Measurements from ENCODE around the gene DUS3L. TPM values are rescaled to one million over a fixed set of nuclear protein-coding genes. Genes with fewer than 3 reads are reported as not detected.

Gene DUS3L
- total RNA-seq, 1 experiment from 2014 or later: 77.6 TPM

GRCh38 chr19:5827342-5827890 is 36.5 kb upstream of the DUS3L start:
- peaks cover 13% of the 10 kb centered on the region for H3K4me1 Mint-ChIP-seq (ENCODE audit: insufficient read depth, unreplicated experiment)
- no peaks in the 10 kb centered on the region for H3K27me3 Mint-ChIP-seq (ENCODE audit: insufficient read depth, unreplicated experiment)
- TF ChIP-seq CTCF (IDR thresholded peaks at IDR 0.05; ENCODE audit: unreplicated experiment): no peak
- no peak overlapping the region for H3K27ac Mint-ChIP-seq (ENCODE audit: low read depth, unreplicated experiment)
- ChIA-PET CTCF (interaction anchor here (0.6 to 2.3 kb wide), 2 partner anchors 23 to 42 kb away, joined by 3 to 12 read pairs; no protein-coding TSS in a partner anchor), POLR2A (interaction anchor here (0.9 to 2.8 kb wide), 5 partner anchors 37 to 76 kb away, joined by 3 to 32 read pairs (median 5); partner anchors contain the start of genes DUS3L, NDUFA11 and VMAC)
- intact Hi-C loops (cut with micrococcal nuclease): no loop called here
- peak overlapping the region; percentile 75 for H3K4me3 Mint-ChIP-seq (ENCODE audit: unreplicated experiment)
- H3K36me3 Mint-ChIP-seq (ENCODE audit: insufficient read depth, unreplicated experiment): no peaks in the 10 kb centered on the region
- no peak for DNase-seq (ENCODE audit: unreplicated experiment)
- no peaks in the 10 kb centered on the region for H3K9me3 Mint-ChIP-seq (ENCODE audit: unreplicated experiment)
- BruUV-seq (replicated peaks): no TSS peak

- Mint-ChIP-seq H3K9me3 (ENCODE audit: unreplicated experiment) (no peaks in the 10 kb centered on the region), H3K36me3 (ENCODE audit: insufficient read depth, unreplicated experiment) (no peaks in the 10 kb centered on the region), H3K27me3 (ENCODE audit: insufficient read depth, unreplicated experiment) (no peaks in the 10 kb centered on the region), H3K4me3 (ENCODE audit: unreplicated experiment) (peak overlapping the region; percentile 75), H3K4me1 (ENCODE audit: insufficient read depth, unreplicated experiment) (peaks cover 13% of the 10 kb centered on the region), H3K27ac (ENCODE audit: low read depth, unreplicated experiment) (no peak overlapping the region)
- ChIA-PET POLR2A (interaction anchor here (2.0 kb wide), 1 partner anchor 36 kb away, joined by 6 read pairs; the partner anchor contains the start of gene DUS3L), CTCF (interaction anchor here (0.6 to 2.3 kb wide), 2 partner anchors 23 to 42 kb away, joined by 3 to 12 read pairs; no protein-coding TSS in a partner anchor)
- no TSS peak for BruUV-seq (replicated peaks)
- peak; percentile 10 for TF ChIP-seq CTCF (IDR thresholded peaks at IDR 0.05; ENCODE audit: unreplicated experiment)
- DNase-seq (ENCODE audit: unreplicated experiment): peak; percentile 88
- intact Hi-C loops (cut with micrococcal nuclease): no loop called here
These were observed 35.8 kb upstream of the DUS3L start for GRCh38 chr19:5826531-5827341.

- H3K36me3 Mint-ChIP-seq (ENCODE audit: insufficient read depth, unreplicated experiment): no peaks in the 10 kb centered on the region
- POLR2A ChIA-PET: interaction anchor here (0.6 kb wide), 1 partner anchor 35 kb away, joined by 3 read pairs; no protein-coding TSS in a partner anchor
- CTCF ChIA-PET: interaction anchor here (0.5 to 5.6 kb wide), 5 partner anchors 15 to 54 kb away, joined by 3 to 45 read pairs (median 4); partner anchors contain the start of gene NRTN
- no TSS peak for BruUV-seq (replicated peaks)
- peaks cover 13% of the 10 kb centered on the region for H3K4me1 Mint-ChIP-seq (ENCODE audit: insufficient read depth, unreplicated experiment)
- no peak overlapping the region for H3K4me3 Mint-ChIP-seq (ENCODE audit: unreplicated experiment)
- intact Hi-C loops (cut with micrococcal nuclease): no loop called here
- peaks cover 9% of the 10 kb centered on the region for H3K27me3 Mint-ChIP-seq (ENCODE audit: insufficient read depth, unreplicated experiment)
- H3K27ac Mint-ChIP-seq (ENCODE audit: low read depth, unreplicated experiment): no peak overlapping the region
- no peak for TF ChIP-seq CTCF (IDR thresholded peaks at IDR 0.05; ENCODE audit: unreplicated experiment)
- DNase-seq (ENCODE audit: unreplicated experiment): no peak
- H3K9me3 Mint-ChIP-seq (ENCODE audit: unreplicated experiment): no peaks in the 10 kb centered on the region
These were observed 34.2 kb upstream of the DUS3L start for GRCh38 chr19:5825178-5825577.

GRCh38 chr19:5824751-5825150 is 33.8 kb upstream of the DUS3L start:
- no peak overlapping the region for H3K27ac Mint-ChIP-seq (ENCODE audit: low read depth, unreplicated experiment)
- no TSS peak for BruUV-seq (replicated peaks)
- intact Hi-C loops (cut with micrococcal nuclease): no loop called here
- POLR2A ChIA-PET: interaction anchor here (0.6 kb wide), 1 partner anchor 34 kb away, joined by 3 read pairs; no protein-coding TSS in a partner anchor
- DNase-seq (ENCODE audit: unreplicated experiment): no peak
- peaks cover 9% of the 10 kb centered on the region for H3K27me3 Mint-ChIP-seq (ENCODE audit: insufficient read depth, unreplicated experiment)
- TF ChIP-seq CTCF (IDR thresholded peaks at IDR 0.05; ENCODE audit: unreplicated experiment): no peak
- H3K4me1 Mint-ChIP-seq (ENCODE audit: insufficient read depth, unreplicated experiment): peaks cover 13% of the 10 kb centered on the region
- H3K9me3 Mint-ChIP-seq (ENCODE audit: unreplicated experiment): no peaks in the 10 kb centered on the region
- H3K4me3 Mint-ChIP-seq (ENCODE audit: unreplicated experiment): no peak overlapping the region
- CTCF ChIA-PET: interaction anchor here (0.5 to 5.6 kb wide), 6 partner anchors 15 to 155 kb away, joined by 3 to 45 read pairs (median 4); partner anchors contain the start of gene NRTN
- H3K36me3 Mint-ChIP-seq (ENCODE audit: insufficient read depth, unreplicated experiment): no peaks in the 10 kb centered on the region
